ENCODE data around the gene PTRH1.

GRCh38 chr9:127714020-127714750 is 1.3 kb downstream of the PTRH1 start:
- TF ChIP-seq CTCF (IDR thresholded peaks at IDR 0.05 in 4 of 5, conservative IDR thresholded peaks at IDR 0.05 in 1 of 5): no peak
- no peak for TF ChIP-seq POLR2A (IDR thresholded peaks at IDR 0.05)
